ENCODE measurements around the gene DAZL.

DNA sequence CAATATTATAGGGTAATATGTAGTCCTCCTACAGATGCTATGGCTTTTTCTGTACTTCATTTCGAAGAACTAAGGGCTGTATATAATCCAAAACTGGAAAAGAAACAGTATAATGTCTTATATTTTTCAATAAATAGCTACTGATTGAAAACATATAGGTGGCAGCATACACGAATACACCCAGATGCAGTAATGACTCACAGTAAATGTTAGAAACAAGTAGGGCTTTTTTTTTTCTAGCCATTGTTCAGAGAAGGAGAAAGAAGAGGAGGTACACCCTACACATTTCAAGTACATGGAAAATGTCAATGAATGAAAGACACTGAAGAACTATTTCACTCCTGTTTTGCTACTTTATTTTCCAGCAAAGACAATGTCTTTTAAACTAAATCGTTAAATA is 9.4 kb downstream of the DAZL start:
- TF ChIP-seq, protein P1, sequence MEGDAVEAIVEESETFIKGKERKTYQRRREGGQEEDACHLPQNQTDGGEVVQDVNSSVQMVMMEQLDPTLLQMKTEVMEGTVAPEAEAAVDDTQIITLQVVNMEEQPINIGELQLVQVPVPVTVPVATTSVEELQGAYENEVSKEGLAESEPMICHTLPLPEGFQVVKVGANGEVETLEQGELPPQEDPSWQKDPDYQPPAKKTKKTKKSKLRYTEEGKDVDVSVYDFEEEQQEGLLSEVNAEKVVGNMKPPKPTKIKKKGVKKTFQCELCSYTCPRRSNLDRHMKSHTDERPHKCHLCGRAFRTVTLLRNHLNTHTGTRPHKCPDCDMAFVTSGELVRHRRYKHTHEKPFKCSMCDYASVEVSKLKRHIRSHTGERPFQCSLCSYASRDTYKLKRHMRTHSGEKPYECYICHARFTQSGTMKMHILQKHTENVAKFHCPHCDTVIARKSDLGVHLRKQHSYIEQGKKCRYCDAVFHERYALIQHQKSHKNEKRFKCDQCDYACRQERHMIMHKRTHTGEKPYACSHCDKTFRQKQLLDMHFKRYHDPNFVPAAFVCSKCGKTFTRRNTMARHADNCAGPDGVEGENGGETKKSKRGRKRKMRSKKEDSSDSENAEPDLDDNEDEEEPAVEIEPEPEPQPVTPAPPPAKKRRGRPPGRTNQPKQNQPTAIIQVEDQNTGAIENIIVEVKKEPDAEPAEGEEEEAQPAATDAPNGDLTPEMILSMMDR (IDR thresholded peaks at IDR 0.05) = no peak
- TF ChIP-seq POLR2A (IDR thresholded peaks at IDR 0.05) = no peak
